GM21786 (cell line): ENCODE data around the gene PXYLP1.
A peak's percentile ranks its signal among the peaks of the same experiment; 100 is the strongest.

Experiments used
- ATAC-seq: cut with Tn5 transposase; IDR thresholded peaks from one replicate; pipeline ENCODE4 v1.9.1; 2021; ENCODE audit not compliant: unreplicated experiment

Gene PXYLP1

DNA sequence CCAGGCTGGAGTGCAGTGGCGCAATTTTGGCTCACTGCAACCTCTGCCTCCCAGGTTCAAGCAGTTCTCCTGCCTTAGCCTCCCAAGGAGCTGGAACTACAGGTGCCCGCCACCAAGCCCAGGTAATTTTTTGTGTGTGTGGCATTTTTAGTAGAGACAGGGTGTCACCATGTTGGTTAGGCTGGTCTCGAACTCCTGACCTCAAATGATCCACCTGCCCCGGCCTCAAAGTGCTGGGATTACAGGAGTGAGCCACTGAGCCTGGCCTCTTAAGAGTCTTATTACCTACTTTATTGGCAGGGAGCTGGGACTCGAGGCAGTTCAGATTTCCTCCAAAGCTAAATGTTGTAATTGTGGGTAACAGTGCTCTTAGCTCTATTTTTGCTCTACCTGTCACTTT lies 16.4 kb downstream of the PXYLP1 start:
- no peak for ATAC-seq

GRCh38 chr3:141249041-141249440 lies 17.4 kb downstream of the PXYLP1 start:
- ATAC-seq = no peak

DNA sequence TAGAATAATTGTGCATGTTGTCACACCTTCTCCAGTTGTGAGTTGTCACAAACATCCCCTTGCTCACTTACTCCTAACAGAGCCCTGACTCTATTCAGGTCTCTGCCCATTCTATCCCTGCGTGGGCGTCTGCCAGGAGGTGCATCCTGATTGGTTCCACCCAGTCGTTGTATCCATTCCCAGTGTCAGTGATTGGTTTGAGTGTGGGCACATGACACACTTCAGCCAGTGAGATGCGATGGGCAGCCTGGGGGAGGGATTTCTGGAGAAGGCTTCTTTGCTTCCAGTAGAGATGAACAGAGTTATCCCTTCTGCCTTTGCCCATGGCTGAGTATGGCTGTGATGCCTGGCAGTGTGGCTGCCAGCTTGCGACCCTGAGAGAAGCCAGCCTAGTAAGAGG lies 18.7 kb downstream of the PXYLP1 start:
- ATAC-seq = no peak

GRCh38 chr3:141250828-141251227 lies 19.2 kb downstream of the PXYLP1 start:
- no peak for ATAC-seq

DNA sequence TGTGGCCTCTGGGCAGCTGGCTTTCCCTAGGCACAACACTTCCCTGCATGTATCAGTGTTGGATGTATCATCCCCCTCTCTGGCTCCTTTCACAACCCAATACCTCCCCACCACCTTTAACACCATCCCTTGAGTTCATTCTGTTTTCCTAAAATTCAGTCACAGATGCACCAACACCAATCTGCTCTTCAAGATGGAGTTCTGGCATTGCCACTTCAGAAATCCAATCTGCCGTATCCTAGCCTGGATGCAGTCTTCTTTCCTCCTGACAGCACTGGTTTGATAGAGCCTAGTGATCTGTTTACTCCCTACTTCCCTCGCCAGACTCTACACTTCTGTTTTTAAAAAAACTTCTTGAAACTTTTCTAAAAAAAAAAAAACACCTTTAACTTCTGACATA lies 21.7 kb downstream of the PXYLP1 start:
- no peak for ATAC-seq

DNA sequence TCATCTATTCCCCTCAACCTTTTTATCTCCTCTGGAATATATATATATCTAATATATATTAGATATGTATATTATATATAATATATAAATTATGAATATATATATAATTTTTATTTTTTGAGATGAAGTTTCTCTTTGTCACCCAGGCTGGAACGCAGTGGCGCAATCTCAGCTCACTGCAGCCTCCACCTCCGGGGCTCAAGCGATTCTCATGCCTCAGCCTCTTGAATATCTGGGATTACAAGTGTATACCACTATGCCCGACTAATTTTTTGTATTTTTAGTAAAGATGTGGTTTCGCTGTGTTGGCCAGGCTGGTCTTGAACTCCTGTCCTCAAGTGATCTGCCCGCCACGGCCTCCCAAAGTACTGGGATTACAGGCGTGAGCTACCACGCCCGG lies 22.2 kb downstream of the PXYLP1 start:
- no peak for ATAC-seq

GRCh38 chr3:141255137-141255845 lies 23.7 kb downstream of the PXYLP1 start:
- ATAC-seq = no peak

- ATAC-seq = no peak
These were observed 24.2 kb downstream of the PXYLP1 start for GRCh38 chr3:141255846-141256261.

GRCh38 chr3:141256820-141257219 lies 25.2 kb downstream of the PXYLP1 start:
- ATAC-seq = no peak

- no peak for ATAC-seq
These were observed 26.3 kb downstream of the PXYLP1 start for GRCh38 chr3:141257961-141258360.

DNA sequence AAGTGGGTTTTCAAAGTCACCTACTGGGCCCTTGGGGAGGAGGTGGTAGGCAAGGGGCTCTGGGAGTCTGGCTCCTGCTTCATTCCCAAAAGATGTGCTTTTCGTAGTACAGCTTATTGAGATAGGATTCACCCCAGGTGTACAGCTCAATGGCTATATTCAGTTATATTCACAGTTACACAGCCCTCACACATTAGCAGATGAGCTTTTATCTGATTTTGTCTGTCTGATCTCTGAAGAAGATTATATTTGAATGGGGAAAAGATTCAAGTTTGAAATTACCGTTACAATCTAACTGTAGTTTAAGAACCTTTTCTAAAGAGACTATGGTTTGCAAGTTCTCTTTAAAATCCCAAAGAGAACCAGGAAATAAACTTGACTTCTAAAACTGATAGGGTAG lies 27.3 kb downstream of the PXYLP1 start:
- ATAC-seq = no peak

- ATAC-seq = no peak
These were observed 28.4 kb downstream of the PXYLP1 start for GRCh38 chr3:141259821-141260629.

DNA sequence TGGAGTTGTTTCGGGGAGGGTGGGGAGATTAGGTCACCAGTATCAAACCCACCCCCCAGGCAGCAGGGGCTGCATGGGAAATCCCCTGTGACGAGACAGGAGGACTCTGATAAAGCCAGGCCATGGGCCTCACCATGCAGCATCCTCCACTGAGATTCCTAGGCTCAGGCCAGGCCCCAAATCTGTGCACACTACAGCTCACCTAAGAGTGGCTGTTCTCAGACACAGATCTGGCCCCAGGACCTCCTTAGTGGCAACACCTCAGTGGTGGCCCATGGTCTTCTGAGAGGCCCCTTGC lies 29.0 kb downstream of the PXYLP1 start:
- no peak for ATAC-seq

- no peak for ATAC-seq
These were observed 30.1 kb downstream of the PXYLP1 start for GRCh38 chr3:141261472-141262307.

DNA sequence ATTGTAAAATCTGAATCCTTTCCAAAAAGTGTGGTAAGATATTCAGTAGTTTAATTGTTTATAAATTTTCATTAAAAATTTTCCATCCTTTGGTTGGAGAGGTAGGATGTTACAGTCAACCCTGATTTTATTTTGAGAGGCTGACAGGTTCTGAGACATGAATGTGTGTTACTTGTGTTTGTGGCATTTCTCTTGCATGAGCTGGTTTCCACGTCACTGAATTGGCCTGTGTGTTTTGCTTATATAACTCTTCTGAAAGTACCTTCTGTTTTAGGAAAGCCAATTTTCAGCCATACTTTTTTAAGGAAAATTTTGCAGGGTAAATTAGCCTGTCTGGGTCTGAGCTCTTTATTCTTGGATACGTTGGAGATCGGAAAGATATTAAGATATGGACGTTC lies 30.7 kb downstream of the PXYLP1 start:
- no peak for ATAC-seq

DNA sequence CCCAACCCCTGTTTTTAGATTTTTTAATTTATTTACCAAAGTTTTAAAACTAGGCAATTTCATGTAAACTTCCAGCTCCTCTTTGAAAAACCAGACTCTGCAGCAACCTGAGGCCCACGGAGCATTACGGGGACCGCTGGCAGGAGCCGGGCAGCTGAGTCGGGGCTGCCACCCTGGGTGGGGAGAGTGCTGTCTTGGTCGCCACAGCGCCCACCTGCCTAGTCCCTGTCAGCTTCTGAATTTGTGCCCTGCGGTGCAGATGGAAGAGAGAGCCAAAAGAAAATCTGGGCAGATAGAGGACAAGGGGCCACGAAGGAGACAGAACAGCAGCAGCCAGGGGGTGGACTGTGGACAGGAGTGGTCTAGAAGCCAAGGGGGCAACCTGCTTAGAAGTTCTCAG lies 34.6 kb downstream of the PXYLP1 start:
- no peak for ATAC-seq

GRCh38 chr3:141266797-141267555 lies 35.4 kb downstream of the PXYLP1 start:
- ATAC-seq = peak; percentile 65

DNA sequence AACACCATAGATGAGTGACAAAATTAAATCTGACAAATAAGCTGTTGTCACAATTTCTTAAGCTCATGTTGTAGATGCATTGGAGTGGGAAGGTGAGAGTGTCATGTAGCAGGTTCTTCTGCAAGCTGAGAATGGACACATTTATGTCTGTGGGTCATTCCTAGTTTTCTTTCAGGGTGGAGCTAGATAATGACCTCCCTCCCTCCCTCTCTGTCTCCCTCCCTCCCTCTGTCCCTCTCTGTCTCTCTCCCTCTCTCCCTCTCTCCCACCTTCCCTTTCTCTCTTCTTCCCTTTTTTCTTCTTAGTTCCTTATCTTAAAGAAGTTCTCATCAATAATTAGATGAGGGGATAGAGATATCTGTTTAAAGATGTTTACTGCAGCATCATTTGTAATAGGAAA lies 36.0 kb downstream of the PXYLP1 start:
- no peak for ATAC-seq

- no peak for ATAC-seq
These were observed 36.7 kb downstream of the PXYLP1 start for GRCh38 chr3:141268306-141268705.

- no peak for ATAC-seq
These were observed 37.2 kb downstream of the PXYLP1 start for GRCh38 chr3:141268791-141269190.

GRCh38 chr3:141269961-141270360 lies 38.3 kb downstream of the PXYLP1 start:
- ATAC-seq = no peak
